ENCODE results near the gene ARMC6. TPM values are rescaled to one million over a fixed set of nuclear protein-coding genes. Genes with fewer than 3 reads are reported as not detected.

The ARMC6 gene
- polyA plus RNA-seq, 1 donor from 2014 or later, result 74.4 TPM

DNA sequence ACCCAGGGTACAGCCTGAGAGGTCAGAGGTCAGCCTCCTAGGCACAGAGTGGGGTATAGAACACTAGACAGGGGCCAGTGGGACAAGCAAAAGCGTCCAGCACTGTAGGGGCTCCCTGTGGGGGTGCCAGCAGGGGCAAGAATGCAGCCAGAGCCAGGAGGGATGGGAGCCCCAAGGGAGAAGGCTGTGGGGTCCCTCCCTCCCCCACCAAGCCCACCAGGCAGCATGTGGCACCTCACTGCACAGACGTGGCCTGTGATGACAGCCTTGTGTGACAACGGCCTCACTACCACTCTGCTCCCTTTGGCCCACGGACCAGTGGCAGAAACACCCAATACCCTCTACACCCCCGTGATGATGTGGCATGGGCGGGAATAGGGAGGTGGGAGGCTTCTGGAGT, 10.1 kb downstream of the ARMC6 start:
- Histone ChIP-seq H3K27ac (ENCODE audit: low read length) (no peak overlapping the region), H3K4me2 (ENCODE audit: low read length) (no peak overlapping the region), H3K4me3 (ENCODE audit: low read length) (no peak overlapping the region), H3K9ac (ENCODE audit: low read length) (no peak overlapping the region), H3K79me2 (replicated peaks; ENCODE audit: insufficient read depth, low read length) (no peaks in the 10 kb centered on the region), H3K36me3 (ENCODE audit: insufficient read depth, low read length) (no peaks in the 10 kb centered on the region), H3K9me2 (ENCODE audit: insufficient read depth, low read length) (no peaks in the 10 kb centered on the region), H3K27me3 (ENCODE audit: insufficient read depth, low read depth, low read length) (no peaks in the 10 kb centered on the region), H4K20me1 (ENCODE audit: insufficient read depth) (no peaks in the 10 kb centered on the region), H2AFZ (ENCODE audit: low read depth, low read length) (no peak overlapping the region), H3F3A (ENCODE audit: insufficient read depth, low read length, poor library complexity, severe bottlenecking) (no peaks in the 10 kb centered on the region), H3K9me3 (ENCODE audit: low read length) (no peaks in the 10 kb centered on the region)
- TF ChIP-seq CTCF (IDR thresholded peaks at IDR 0.05; ENCODE audit: poor library complexity, severe bottlenecking), result no peak
- no peak for TF ChIP-seq POLR2AphosphoS5 (IDR thresholded peaks at IDR 0.05)
- no peak for TF ChIP-seq SMC3 (conservative IDR thresholded peaks at IDR 0.05; ENCODE audit: poor library complexity)
- no peak for TF ChIP-seq MXI1 (conservative IDR thresholded peaks at IDR 0.05; ENCODE audit: poor library complexity, severe bottlenecking)
- TF ChIP-seq RAD21 (conservative IDR thresholded peaks at IDR 0.05), result no peak
- TF ChIP-seq REST (IDR thresholded peaks at IDR 0.05; ENCODE audit: borderline replicate concordance), result no peak
- TF ChIP-seq EP300 (conservative IDR thresholded peaks at IDR 0.05; ENCODE audit: poor library complexity, severe bottlenecking), result no peak
- no peak for TF ChIP-seq EZH2 (IDR thresholded peaks at IDR 0.05; ENCODE audit: borderline replicate concordance, insufficient read depth, low read length, poor library complexity, severe bottlenecking)
- TF ChIP-seq TAF1 (IDR thresholded peaks at IDR 0.05; ENCODE audit: low read depth), result no peak

DNA sequence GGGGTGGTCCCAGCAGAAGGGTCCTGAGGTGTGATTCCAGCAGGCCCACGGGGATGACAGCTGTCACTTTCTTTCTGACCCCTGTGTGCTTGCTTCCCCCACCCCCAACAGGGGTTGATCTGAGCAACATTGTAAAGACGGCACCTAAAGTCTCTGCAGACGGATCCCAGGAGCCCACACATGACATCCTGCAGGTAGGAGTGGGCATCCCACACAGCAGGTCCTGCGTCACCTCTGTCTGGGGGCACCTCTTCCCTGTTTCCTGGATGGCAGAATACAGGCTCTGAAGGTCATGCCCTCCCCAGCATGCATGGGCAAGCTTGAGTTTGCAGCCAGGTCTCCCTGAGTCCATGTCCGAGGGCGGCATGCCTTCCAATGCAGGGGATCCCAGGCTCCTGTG, 10.5 kb downstream of the ARMC6 start:
- Histone ChIP-seq H3K27ac (ENCODE audit: low read length) (no peak overlapping the region), H4K20me1 (ENCODE audit: insufficient read depth) (no peaks in the 10 kb centered on the region), H3F3A (ENCODE audit: insufficient read depth, low read length, poor library complexity, severe bottlenecking) (no peaks in the 10 kb centered on the region), H3K36me3 (ENCODE audit: insufficient read depth, low read length) (no peaks in the 10 kb centered on the region), H3K9me3 (ENCODE audit: low read length) (no peaks in the 10 kb centered on the region), H3K27me3 (ENCODE audit: insufficient read depth, low read depth, low read length) (no peaks in the 10 kb centered on the region), H3K9me2 (ENCODE audit: insufficient read depth, low read length) (no peaks in the 10 kb centered on the region), H2AFZ (ENCODE audit: low read depth, low read length) (no peak overlapping the region), H3K9ac (ENCODE audit: low read length) (no peak overlapping the region), H3K4me3 (ENCODE audit: low read length) (no peak overlapping the region), H3K79me2 (replicated peaks; ENCODE audit: insufficient read depth, low read length) (no peaks in the 10 kb centered on the region), H3K4me2 (ENCODE audit: low read length) (no peak overlapping the region)
- TF ChIP-seq EZH2 (IDR thresholded peaks at IDR 0.05; ENCODE audit: borderline replicate concordance, insufficient read depth, low read length, poor library complexity, severe bottlenecking), result no peak
- no peak for TF ChIP-seq CTCF (IDR thresholded peaks at IDR 0.05; ENCODE audit: poor library complexity, severe bottlenecking)
- no peak for TF ChIP-seq REST (IDR thresholded peaks at IDR 0.05; ENCODE audit: borderline replicate concordance)
- TF ChIP-seq TAF1 (IDR thresholded peaks at IDR 0.05; ENCODE audit: low read depth), result no peak
- TF ChIP-seq MXI1 (conservative IDR thresholded peaks at IDR 0.05; ENCODE audit: poor library complexity, severe bottlenecking), result no peak
- no peak for TF ChIP-seq SMC3 (conservative IDR thresholded peaks at IDR 0.05; ENCODE audit: poor library complexity)
- no peak for TF ChIP-seq EP300 (conservative IDR thresholded peaks at IDR 0.05; ENCODE audit: poor library complexity, severe bottlenecking)
- TF ChIP-seq POLR2AphosphoS5 (IDR thresholded peaks at IDR 0.05), result no peak
- no peak for TF ChIP-seq RAD21 (conservative IDR thresholded peaks at IDR 0.05)
